COLO668 (cell line): Measurements from ENCODE around the gene IQGAP1.
"Not testable (repeated sequence)": the region's sequence is repeated elsewhere in the genome, so short reads cannot be mapped to it uniquely, and the experiment has no call there.

ENCODE experiments used
- DNase-seq: peaks from one replicate; lab custom pipeline; 2025; ENCODE audit not compliant: unreplicated experiment; lab: John Stamatoyannopoulos, UW

Gene IQGAP1

GRCh38 chr15:90387534-90388461, at the start of gene IQGAP1:
Gene IQGAP1, plus strand, starts transcription at chr15:90388242. Its CDS starts 100 bp downstream, at chr15:90388342.
- peak; percentile 98 for DNase-seq

- no peak for DNase-seq
Observed at GRCh38 chr15:90338532-90338931, 49.5 kb upstream of the IQGAP1 start.

- peak; percentile 37 for DNase-seq
Observed at GRCh38 chr15:90340345-90340744, 47.7 kb upstream of the IQGAP1 start.

- no peak for DNase-seq
Observed at GRCh38 chr15:90343302-90343790, 44.7 kb upstream of the IQGAP1 start.

GRCh38 chr15:90344662-90345061, 43.4 kb upstream of the IQGAP1 start:
- no peak for DNase-seq

- no peak for DNase-seq
Observed at GRCh38 chr15:90345857-90346256, 42.2 kb upstream of the IQGAP1 start.

GRCh38 chr15:90347431-90348065, 40.5 kb upstream of the IQGAP1 start:
- DNase-seq = not testable (repeated sequence)

- no peak for DNase-seq
Observed at GRCh38 chr15:90348456-90348855, 39.6 kb upstream of the IQGAP1 start.

- no peak for DNase-seq
Observed at GRCh38 chr15:90349072-90349471, 39.0 kb upstream of the IQGAP1 start.

- DNase-seq = no peak
Observed at GRCh38 chr15:90349821-90350220, 38.2 kb upstream of the IQGAP1 start.

GRCh38 chr15:90351479-90352106, 36.4 kb upstream of the IQGAP1 start:
- no peak for DNase-seq

GRCh38 chr15:90352107-90352893, 35.7 kb upstream of the IQGAP1 start, which contains the start of gene ZNF774:
Gene ZNF774, plus strand, starts transcription at chr15:90352284. Its CDS starts 2,377 bp downstream, at chr15:90354661.
- DNase-seq = peak; percentile 93

GRCh38 chr15:90354986-90355385, 33.1 kb upstream of the IQGAP1 start:
- no peak for DNase-seq

- no peak for DNase-seq
Observed at GRCh38 chr15:90358124-90359033, 29.7 kb upstream of the IQGAP1 start.

GRCh38 chr15:90360746-90361145, 27.3 kb upstream of the IQGAP1 start:
- DNase-seq = no peak

GRCh38 chr15:90362936-90363212, 25.2 kb upstream of the IQGAP1 start:
- no peak for DNase-seq

GRCh38 chr15:90364251-90364650, 23.8 kb upstream of the IQGAP1 start:
- no peak for DNase-seq

- no peak for DNase-seq
Observed at GRCh38 chr15:90365414-90366055, 22.5 kb upstream of the IQGAP1 start.

GRCh38 chr15:90367576-90367975, 20.5 kb upstream of the IQGAP1 start:
- DNase-seq = no peak
